OCI-LY1 (cell line): Measurements from ENCODE around the gene NOXA1.

Experiments used
- H2AFZ ChIP-seq: fragments of 200-600 bp; sonication (generic), shearing (Covaris generic); 2 replicates; pipeline ENCODE4 v1.6.0; 2014; ENCODE audit warnings: antibody characterized with exemption, mild to moderate bottlenecking, low read length
- H3F3A ChIP-seq: fragments of 200-600 bp; sonication (generic), shearing (Covaris generic); 2 replicates; pipeline ENCODE4 v1.6.0; 2014; ENCODE audit warnings: mild to moderate bottlenecking, antibody characterized with exemption, low read length, moderate library complexity; ENCODE audit not compliant: insufficient read depth
- H3K27ac ChIP-seq: fragments of 200-600 bp; sonication (generic); 2 replicates; pipeline ENCODE4 v1.5.1; 2014; ENCODE audit warnings: low read length, mixed run types, mild to moderate bottlenecking, low read depth; ENCODE audit not compliant: poor library complexity, severe bottlenecking
- H3K27me3 ChIP-seq: fragments of 200-600 bp; sonication (generic); 2 replicates; pipeline ENCODE4 v1.6.0; 2014; ENCODE audit warnings: antibody characterized with exemption, mild to moderate bottlenecking, low read length, moderate library complexity; ENCODE audit not compliant: insufficient read depth
- H3K36me3 ChIP-seq: fragments of 200-600 bp; sonication (generic); 2 replicates; pipeline ENCODE4 v1.6.1; 2014; ENCODE audit warnings: mild to moderate bottlenecking, antibody characterized with exemption, low read length, moderate library complexity, mixed read lengths; ENCODE audit not compliant: insufficient read depth
- H3K4me1 ChIP-seq: fragments of 200-600 bp; sonication (generic); 2 replicates; pipeline ENCODE4 v1.5.1; 2014; ENCODE audit warnings: mild to moderate bottlenecking, low read length, moderate library complexity; ENCODE audit not compliant: insufficient read depth, severe bottlenecking
- H3K4me2 ChIP-seq: fragments of 200-600 bp; sonication (generic), shearing (Covaris generic); 2 replicates; pipeline ENCODE4 v1.6.1; 2014; ENCODE audit warnings: low read length
- H3K4me3 ChIP-seq: fragments of 200-600 bp; sonication (generic); 2 replicates; pipeline ENCODE4 v1.5.1; 2014; ENCODE audit warnings: low read length, low read depth, mild to moderate bottlenecking, mixed read lengths; ENCODE audit not compliant: poor library complexity, severe bottlenecking
- H3K79me2 ChIP-seq: fragments of 200-600 bp; shearing (Covaris generic); 2 replicates; pipeline ENCODE4 v1.6.1; 2016; ENCODE audit warnings: mixed run types, low read length, mixed read lengths; ENCODE audit not compliant: insufficient read depth
- H3K9ac ChIP-seq: fragments of 200-600 bp; sonication (generic), shearing (Covaris generic); 2 replicates; pipeline ENCODE4 v1.6.1; 2014; ENCODE audit warnings: mild to moderate bottlenecking, low read length, mixed read lengths
- H3K9me2 ChIP-seq: fragments of 200-600 bp; sonication (generic), shearing (Covaris generic); 2 replicates; pipeline ENCODE4 v1.6.1; 2014; ENCODE audit warnings: low read depth, mild to moderate bottlenecking, low read length, mixed read lengths
- H3K9me3 ChIP-seq: fragments of 200-600 bp; shearing (Covaris generic); 2 replicates; pipeline ENCODE4 v1.6.1; 2014; ENCODE audit warnings: low read length, mixed read lengths
- H4K20me1 ChIP-seq: fragments of 200-600 bp; sonication (generic), shearing (Covaris generic); 2 replicates; pipeline ENCODE4 v1.6.0; 2016; ENCODE audit warnings: mild to moderate bottlenecking, low read length; ENCODE audit not compliant: insufficient read depth
- CTCF ChIP-seq: fragments of 200-600 bp; sonication (generic), shearing (Covaris generic); IDR thresholded peaks from 2 replicates; pipeline ENCODE4 v1.5.1; 2017; ENCODE audit warnings: mild to moderate bottlenecking, antibody characterized with exemption, low read length, moderate library complexity, mixed read lengths
- EZH2 ChIP-seq: fragments of 200-600 bp; sonication (generic), shearing (Covaris generic); IDR thresholded peaks from 2 replicates; pipeline ENCODE4 v1.8.0; 2017; ENCODE audit warnings: borderline replicate concordance, mixed run types, mild to moderate bottlenecking, antibody characterized with exemption, low read length, moderate library complexity, mixed read lengths

Gene NOXA1

DNA sequence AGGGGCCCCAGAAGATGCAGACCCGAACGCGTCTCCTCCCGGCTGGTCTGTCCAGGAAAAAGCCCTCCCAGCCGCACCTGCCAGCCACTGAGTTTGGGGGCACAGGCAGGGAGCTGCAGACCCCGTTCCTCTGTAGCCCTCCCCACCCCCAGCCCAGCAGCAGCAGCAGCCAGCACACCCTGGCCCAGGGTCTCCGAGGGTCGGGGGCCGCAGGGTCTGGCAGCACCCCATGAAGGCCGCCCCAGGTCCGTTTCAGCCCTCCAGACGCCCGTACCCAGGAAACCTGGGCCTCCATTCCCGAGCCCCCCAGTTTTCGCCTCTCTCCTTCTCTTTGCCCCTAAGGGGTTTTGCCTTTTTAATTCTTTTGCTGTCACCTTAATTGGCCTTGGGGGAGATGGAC, 19.9 kb upstream of the NOXA1 start:
- TF ChIP-seq CTCF, result no peak
- no peak for TF ChIP-seq EZH2
- no peaks in the 10 kb centered on the region for H3K9me3 ChIP-seq
- no peaks in the 10 kb centered on the region for H3K36me3 ChIP-seq
- no peaks in the 10 kb centered on the region for H3K9me2 ChIP-seq
- H3K4me3 ChIP-seq, result no peak overlapping the region
- H3K9ac ChIP-seq, result no peak overlapping the region
- H3F3A ChIP-seq, result no peaks in the 10 kb centered on the region
- no peaks in the 10 kb centered on the region for H4K20me1 ChIP-seq
- no peak overlapping the region for H2AFZ ChIP-seq
- H3K4me2 ChIP-seq, result no peak overlapping the region
- H3K4me1 ChIP-seq, result no peaks in the 10 kb centered on the region
- H3K27me3 ChIP-seq, result peaks cover 7% of the 10 kb centered on the region
- no peaks in the 10 kb centered on the region for H3K79me2 ChIP-seq
- H3K27ac ChIP-seq, result no peak overlapping the region

GRCh38 chr9:137404961-137405567, 18.1 kb upstream of the NOXA1 start:
- Histone ChIP-seq H3K27ac (no peak overlapping the region), H4K20me1 (no peaks in the 10 kb centered on the region), H3K4me2 (no peak overlapping the region), H3K79me2 (no peaks in the 10 kb centered on the region), H3K9ac (no peak overlapping the region), H3K9me2 (no peaks in the 10 kb centered on the region), H3K4me1 (no peaks in the 10 kb centered on the region), H3K36me3 (no peaks in the 10 kb centered on the region), H3F3A (no peaks in the 10 kb centered on the region), H3K9me3 (no peaks in the 10 kb centered on the region), H3K4me3 (no peak overlapping the region), H3K27me3 (peaks cover 7% of the 10 kb centered on the region), H2AFZ (no peak overlapping the region)
- no peak for TF ChIP-seq EZH2
- no peak for TF ChIP-seq CTCF

DNA sequence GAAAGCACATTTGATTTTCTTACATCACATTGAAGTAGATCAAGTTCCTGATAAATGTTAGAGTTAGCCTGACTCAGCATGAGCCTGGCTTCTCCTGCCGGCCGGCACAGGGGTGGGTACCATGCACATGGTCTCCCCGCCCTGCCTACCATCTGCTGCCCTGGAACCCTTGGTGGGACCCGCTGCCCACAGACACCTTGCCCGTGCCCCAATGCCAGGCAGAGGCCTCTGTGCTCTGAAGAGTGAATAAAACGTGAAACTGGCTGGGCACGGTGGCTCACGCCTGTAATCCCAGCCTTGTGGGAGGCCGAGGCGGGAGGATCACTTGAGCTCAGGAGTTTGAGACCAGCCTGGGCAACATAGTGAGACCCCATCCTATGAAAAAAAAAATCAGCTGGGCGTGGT, 17.5 kb upstream of the NOXA1 start:
- Histone ChIP-seq H3K79me2 (no peaks in the 10 kb centered on the region), H3K36me3 (no peaks in the 10 kb centered on the region), H4K20me1 (no peaks in the 10 kb centered on the region), H3K4me1 (no peaks in the 10 kb centered on the region), H3K4me2 (no peak overlapping the region), H3K27ac (no peak overlapping the region), H2AFZ (no peak overlapping the region), H3K9me2 (no peaks in the 10 kb centered on the region), H3K4me3 (no peak overlapping the region), H3K9ac (no peak overlapping the region), H3K27me3 (peaks cover 7% of the 10 kb centered on the region), H3K9me3 (no peaks in the 10 kb centered on the region), H3F3A (no peaks in the 10 kb centered on the region)
- TF ChIP-seq EZH2, result no peak
- no peak for TF ChIP-seq CTCF
